ENCODE results near the gene SMIM8.

DNA sequence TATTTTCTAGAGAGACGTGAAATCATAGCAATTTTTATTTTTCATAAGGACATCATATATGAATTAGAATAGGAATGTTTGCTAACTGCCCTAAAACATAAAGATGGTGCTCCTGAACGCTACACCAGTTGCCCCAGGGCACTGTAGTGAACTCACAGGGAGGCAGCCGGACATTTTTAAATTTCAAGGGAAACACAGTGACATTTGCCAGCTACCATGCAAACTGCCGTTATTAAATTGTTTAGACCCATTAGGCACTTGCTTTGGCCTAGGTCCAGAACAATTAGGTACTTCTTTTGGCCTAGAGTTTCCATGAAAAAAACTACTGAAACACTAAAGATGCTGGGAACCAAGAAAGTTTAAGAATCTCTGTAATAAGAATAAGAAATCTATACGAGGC is 60.5 kb downstream of the SMIM8 start:
- TF ChIP-seq, protein P1, sequence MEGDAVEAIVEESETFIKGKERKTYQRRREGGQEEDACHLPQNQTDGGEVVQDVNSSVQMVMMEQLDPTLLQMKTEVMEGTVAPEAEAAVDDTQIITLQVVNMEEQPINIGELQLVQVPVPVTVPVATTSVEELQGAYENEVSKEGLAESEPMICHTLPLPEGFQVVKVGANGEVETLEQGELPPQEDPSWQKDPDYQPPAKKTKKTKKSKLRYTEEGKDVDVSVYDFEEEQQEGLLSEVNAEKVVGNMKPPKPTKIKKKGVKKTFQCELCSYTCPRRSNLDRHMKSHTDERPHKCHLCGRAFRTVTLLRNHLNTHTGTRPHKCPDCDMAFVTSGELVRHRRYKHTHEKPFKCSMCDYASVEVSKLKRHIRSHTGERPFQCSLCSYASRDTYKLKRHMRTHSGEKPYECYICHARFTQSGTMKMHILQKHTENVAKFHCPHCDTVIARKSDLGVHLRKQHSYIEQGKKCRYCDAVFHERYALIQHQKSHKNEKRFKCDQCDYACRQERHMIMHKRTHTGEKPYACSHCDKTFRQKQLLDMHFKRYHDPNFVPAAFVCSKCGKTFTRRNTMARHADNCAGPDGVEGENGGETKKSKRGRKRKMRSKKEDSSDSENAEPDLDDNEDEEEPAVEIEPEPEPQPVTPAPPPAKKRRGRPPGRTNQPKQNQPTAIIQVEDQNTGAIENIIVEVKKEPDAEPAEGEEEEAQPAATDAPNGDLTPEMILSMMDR (IDR thresholded peaks at IDR 0.05; ENCODE audit: insufficient read depth, low read depth, low read length), result no peak
- no peak for TF ChIP-seq EZH2 (IDR thresholded peaks at IDR 0.05; ENCODE audit: insufficient read depth, low read length)
